GM12873 (cell line): ENCODE results near the gene ACKR2.

Experiments used
- TF ChIP-seq, protein P1 (sequence below): IDR thresholded peaks from 2 replicates; pipeline ENCODE4 v1.5.1; 2012; ENCODE audit warnings: low read depth, mild to moderate bottlenecking, moderate library complexity, low read length, control low read depth; ENCODE audit not compliant: insufficient read depth; ENCODE audit errors: missing control alignments

Gene ACKR2

DNA sequence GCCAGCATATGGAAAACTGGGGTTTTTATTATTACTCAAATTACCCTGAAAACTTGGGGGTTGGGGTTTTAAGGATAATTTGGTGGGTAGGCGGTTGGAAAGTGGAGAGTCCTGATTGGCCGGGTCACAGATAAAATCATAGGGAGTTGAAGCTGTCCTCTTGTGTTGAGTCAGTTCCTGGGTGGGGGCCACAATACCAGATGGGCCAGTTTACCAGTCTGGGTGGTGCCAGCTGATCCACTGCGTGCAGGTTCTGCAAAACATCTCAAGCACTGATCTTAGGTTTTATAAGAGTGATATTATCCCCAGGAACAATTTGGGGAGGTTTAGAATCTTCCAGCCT is 91.8 kb downstream of the ACKR2 start:
- TF ChIP-seq, protein P1, sequence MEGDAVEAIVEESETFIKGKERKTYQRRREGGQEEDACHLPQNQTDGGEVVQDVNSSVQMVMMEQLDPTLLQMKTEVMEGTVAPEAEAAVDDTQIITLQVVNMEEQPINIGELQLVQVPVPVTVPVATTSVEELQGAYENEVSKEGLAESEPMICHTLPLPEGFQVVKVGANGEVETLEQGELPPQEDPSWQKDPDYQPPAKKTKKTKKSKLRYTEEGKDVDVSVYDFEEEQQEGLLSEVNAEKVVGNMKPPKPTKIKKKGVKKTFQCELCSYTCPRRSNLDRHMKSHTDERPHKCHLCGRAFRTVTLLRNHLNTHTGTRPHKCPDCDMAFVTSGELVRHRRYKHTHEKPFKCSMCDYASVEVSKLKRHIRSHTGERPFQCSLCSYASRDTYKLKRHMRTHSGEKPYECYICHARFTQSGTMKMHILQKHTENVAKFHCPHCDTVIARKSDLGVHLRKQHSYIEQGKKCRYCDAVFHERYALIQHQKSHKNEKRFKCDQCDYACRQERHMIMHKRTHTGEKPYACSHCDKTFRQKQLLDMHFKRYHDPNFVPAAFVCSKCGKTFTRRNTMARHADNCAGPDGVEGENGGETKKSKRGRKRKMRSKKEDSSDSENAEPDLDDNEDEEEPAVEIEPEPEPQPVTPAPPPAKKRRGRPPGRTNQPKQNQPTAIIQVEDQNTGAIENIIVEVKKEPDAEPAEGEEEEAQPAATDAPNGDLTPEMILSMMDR: no peak

GRCh38 chr3:42902257-42902656 is 93.0 kb downstream of the ACKR2 start:
- TF ChIP-seq, protein P1: no peak

DNA sequence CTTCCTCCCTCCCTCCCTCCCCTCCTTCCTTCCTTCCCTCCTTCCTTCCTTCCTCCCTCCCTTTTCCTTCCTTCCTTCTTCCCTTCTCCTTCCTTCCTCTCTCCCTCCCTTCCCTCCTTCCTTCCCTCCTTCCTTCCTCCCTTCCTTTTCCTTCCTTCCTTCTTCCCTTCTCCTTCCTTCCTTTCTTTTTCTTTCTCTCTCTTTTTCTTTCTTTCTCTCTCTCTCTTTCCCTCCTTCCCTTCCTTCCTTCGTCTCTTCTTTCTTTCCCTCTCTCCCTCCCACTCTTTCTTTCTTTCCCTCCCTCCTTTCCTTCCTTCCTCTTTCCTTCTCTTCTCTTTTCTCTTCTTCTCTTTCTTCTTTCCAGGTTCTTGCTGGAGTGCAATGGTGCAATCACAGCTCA is 94.8 kb downstream of the ACKR2 start:
- TF ChIP-seq, protein P1: no peak

DNA sequence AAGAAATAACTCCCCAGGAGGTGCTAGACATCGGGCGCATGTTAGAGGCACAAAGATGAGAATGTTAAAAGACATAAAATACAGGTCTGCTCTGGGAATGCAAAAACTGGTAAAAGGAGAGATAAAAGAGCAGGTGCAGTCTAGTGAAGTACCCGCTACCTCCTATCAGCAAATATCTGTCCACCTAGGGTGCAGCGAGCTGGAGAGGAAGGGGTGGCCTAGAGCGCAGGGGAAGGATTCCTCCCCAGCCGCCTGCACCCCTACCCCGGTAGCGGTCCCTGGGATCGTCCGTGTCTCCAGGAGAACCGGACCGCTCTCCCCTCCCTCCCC is 96.5 kb downstream of the ACKR2 start:
- TF ChIP-seq, protein P1: no peak

DNA sequence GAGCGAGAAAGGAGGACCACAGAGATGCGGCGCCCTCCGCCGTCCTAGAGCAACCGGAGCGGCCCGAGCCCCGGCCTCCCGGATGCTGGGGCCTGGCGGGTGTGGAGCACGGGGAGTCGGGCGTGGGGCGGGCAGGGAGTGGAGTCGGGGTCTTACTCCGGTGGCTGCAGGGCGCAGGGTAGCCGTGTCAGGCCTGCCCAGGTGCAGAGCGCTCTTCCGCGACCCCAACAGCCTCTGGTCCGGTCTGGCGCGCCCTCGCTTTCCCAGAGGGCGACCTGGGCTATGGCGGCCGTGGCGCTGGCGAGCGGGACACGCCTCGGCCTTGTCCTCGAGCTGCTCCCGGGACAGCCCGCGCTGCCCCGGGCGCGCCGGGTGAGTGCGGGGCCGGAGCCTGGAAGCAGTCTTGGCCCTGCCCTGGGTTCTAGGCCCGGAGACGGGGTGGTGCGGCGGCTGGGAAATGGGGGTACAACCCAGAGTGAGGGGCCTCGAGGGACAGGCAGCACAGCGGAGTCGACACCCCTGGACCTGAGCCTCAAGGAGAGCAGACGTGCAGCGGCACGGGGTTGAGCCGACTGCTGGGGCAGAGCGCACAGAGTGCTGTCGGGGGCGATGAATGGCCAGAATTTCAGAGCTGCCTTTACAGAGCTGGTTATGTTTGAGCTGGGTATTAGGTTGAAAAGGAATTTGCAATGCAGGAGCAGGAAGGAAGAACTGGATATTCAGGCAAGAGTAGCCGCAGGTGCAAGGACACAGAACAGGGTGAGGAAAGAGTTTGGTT is 97.0 kb downstream of the ACKR2 start, which contains the start of gene ZNF662:
Gene ZNF662, plus strand, starts transcription at position 73 of the 778 bp plus-strand sequence. CDS start 1,973 bp downstream, outside the sequence.
- TF ChIP-seq, protein P1: no peak

DNA sequence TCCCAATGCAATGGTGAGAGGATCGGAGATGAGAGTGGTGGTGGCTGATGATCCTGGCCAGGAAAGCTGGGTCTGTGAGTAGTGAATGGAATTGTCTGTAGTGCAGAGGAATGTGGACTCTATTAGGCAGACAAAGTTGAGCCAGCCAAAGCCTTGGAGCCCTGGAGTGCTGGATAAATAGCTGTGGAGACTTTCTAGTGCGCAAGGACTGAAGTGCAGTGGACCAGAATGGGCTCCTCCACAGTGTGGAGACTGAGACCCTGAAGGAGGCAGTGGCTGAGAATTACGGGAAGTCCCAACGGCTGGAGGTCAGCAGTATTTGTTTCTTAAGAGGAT is 97.6 kb downstream of the ACKR2 start:
- TF ChIP-seq, protein P1: no peak

DNA sequence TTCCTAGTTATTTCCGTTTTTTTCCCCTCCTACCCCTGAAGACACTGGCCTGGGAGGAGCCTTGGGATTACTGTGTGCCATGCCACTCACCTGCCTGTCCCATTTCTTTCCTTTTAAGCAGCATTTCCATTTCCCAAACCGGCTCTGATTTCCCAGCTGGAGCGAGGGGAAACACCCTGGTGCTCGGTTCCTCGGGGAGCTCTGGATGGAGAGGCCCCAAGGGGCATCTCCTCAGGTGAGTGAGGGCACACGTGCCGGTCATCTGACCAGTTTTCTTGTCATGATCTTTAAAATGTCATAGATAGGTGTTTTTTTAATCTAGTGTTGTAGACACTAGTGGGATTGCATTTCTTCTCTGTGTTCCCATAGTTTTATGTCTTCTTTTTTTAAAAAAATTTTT is 99.4 kb downstream of the ACKR2 start:
- TF ChIP-seq, protein P1: no peak

- TF ChIP-seq, protein P1: no peak
Measured at GRCh38 chr3:42911551-42911950, 102.3 kb downstream of the ACKR2 start.
